BLaER1 (cell line): ENCODE data around the gene CREBZF.

Experiments
- H3K27ac ChIP-seq: shearing (Covaris generic); formaldehyde crosslinking; 2 replicates; pipeline ENCODE4 v1.8.1; 2022
- H3K27me3 ChIP-seq: shearing (Covaris generic); formaldehyde crosslinking; 2 replicates; pipeline ENCODE4 v1.8.1; 2022
- H3K36me3 ChIP-seq: shearing (Covaris generic); formaldehyde crosslinking; 2 replicates; pipeline ENCODE4 v1.8.1; 2022
- H3K4me1 ChIP-seq: shearing (Covaris generic); formaldehyde crosslinking; 2 replicates; pipeline ENCODE4 v1.8.1; 2022
- H3K4me2 ChIP-seq: shearing (Covaris generic); formaldehyde crosslinking; 2 replicates; pipeline ENCODE4 v1.8.1; 2022
- H3K4me3 ChIP-seq: shearing (Covaris generic); formaldehyde crosslinking; 2 replicates; pipeline ENCODE4 v1.8.1; 2022
- H3K9ac ChIP-seq: shearing (Covaris generic); formaldehyde crosslinking; 2 replicates; pipeline ENCODE4 v1.8.1; 2022
- H3K9me3 ChIP-seq: shearing (Covaris generic); formaldehyde crosslinking; 2 replicates; pipeline ENCODE4 v1.8.1; 2022
- H4K20me1 ChIP-seq: shearing (Covaris generic); formaldehyde crosslinking; 2 replicates; pipeline ENCODE4 v1.8.1; 2022
- Cebpa-rat ChIP-seq: shearing (Covaris generic); IDR thresholded peaks from 2 replicates; pipeline ENCODE4 v1.8.1; 2022

CREBZF gene

GRCh38 chr11:85664615-85665481 is at the start of gene CREBZF:
Gene CREBZF, minus strand, starts transcription at chr11:85665129. Its CDS starts 254 bp downstream, at chr11:85664875.
- no peaks in the 10 kb centered on the region for H3K27me3 ChIP-seq
- H3K27ac ChIP-seq = peak within 1 kb of the TSS; percentile 99
- H3K4me2 ChIP-seq = peak within 1 kb of the TSS; percentile 95
- H3K4me3 ChIP-seq = peak within 1 kb of the TSS; percentile 90
- no peak for TF ChIP-seq Cebpa-rat
- peak within 1 kb of the TSS; percentile 98 for H3K9ac ChIP-seq
- peaks cover 49% of the 10 kb centered on the region for H4K20me1 ChIP-seq
- peaks cover 13% of the 10 kb centered on the region for H3K36me3 ChIP-seq
- H3K9me3 ChIP-seq = no peaks in the 10 kb centered on the region
- peaks cover 36% of the 10 kb centered on the region for H3K4me1 ChIP-seq

- no peak for TF ChIP-seq Cebpa-rat
- H3K9me3 ChIP-seq = no peaks in the 10 kb centered on the region
- no peaks in the 10 kb centered on the region for H3K27me3 ChIP-seq
- no peak overlapping the region for H3K4me3 ChIP-seq
- H4K20me1 ChIP-seq = no peaks in the 10 kb centered on the region
- H3K9ac ChIP-seq = no peak overlapping the region
- H3K36me3 ChIP-seq = no peaks in the 10 kb centered on the region
- H3K4me1 ChIP-seq = no peaks in the 10 kb centered on the region
- H3K4me2 ChIP-seq = no peak overlapping the region
- no peak overlapping the region for H3K27ac ChIP-seq
These were observed 48.0 kb upstream of the CREBZF start for GRCh38 chr11:85712953-85713352.

DNA sequence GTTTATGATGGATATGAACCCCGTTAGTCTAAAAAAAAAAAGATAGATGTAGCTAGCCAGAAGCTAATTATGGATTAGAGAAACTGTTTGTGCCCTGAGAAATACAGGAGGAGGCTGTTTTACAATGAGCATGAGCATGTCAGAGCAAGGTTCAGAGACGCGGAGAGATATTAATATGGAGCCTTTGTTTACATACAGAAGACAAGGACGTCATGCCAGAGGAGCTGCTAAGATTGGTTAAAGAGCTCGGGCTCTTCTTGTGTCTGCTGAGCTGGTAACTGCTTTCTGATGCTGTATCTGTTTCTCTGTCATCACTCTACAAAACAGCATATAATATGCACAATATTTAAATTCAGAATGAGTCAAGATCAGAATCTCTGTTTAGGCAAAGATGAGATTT is 46.0 kb upstream of the CREBZF start:
- Histone ChIP-seq H3K27ac (no peak overlapping the region), H3K4me2 (no peak overlapping the region), H3K9me3 (no peaks in the 10 kb centered on the region), H4K20me1 (no peaks in the 10 kb centered on the region), H3K36me3 (no peaks in the 10 kb centered on the region), H3K4me1 (no peaks in the 10 kb centered on the region), H3K27me3 (no peaks in the 10 kb centered on the region), H3K9ac (no peak overlapping the region), H3K4me3 (no peak overlapping the region)
- TF ChIP-seq Cebpa-rat = no peak

- no peak overlapping the region for H3K4me2 ChIP-seq
These were observed 45.2 kb upstream of the CREBZF start for GRCh38 chr11:85709941-85710702.

DNA sequence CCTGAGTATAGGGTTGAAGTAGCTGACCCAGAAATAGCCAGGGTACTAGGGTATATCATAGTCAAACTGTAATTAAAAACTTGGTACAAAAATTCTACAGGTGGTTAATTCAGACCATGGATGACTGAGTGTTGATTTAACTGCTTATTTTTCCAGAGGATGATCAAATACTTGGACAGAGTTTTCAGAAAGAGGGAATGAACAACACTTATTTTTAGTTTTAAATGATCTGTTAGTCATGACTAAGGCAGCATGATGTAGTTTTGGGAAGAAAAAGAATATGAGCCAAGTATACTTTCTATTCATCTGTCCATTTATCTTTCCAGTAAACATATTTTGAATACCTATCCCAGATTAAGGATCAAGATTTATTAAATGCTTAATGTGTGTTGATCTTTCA is 40.9 kb upstream of the CREBZF start:
- Histone ChIP-seq H3K9me3 (no peaks in the 10 kb centered on the region), H4K20me1 (no peaks in the 10 kb centered on the region), H3K4me1 (peaks cover 6% of the 10 kb centered on the region; the same call in 1 of the 2 replicates), H3K36me3 (no peaks in the 10 kb centered on the region), H3K9ac (no peak overlapping the region), H3K4me2 (no peak overlapping the region), H3K27ac (no peak overlapping the region), H3K4me3 (no peak overlapping the region), H3K27me3 (no peaks in the 10 kb centered on the region)
- TF ChIP-seq Cebpa-rat = no peak

More at GRCh38 chr11:85709941-85710702, 45.2 kb upstream of the CREBZF start:
- Histone ChIP-seq H3K9ac (no peak overlapping the region), H3K9me3 (no peaks in the 10 kb centered on the region), H3K36me3 (no peaks in the 10 kb centered on the region), H4K20me1 (no peaks in the 10 kb centered on the region), H3K27ac (no peak overlapping the region), H3K4me1 (no peaks in the 10 kb centered on the region), H3K27me3 (no peaks in the 10 kb centered on the region), H3K4me3 (no peak overlapping the region)
- TF ChIP-seq Cebpa-rat = no peak

DNA sequence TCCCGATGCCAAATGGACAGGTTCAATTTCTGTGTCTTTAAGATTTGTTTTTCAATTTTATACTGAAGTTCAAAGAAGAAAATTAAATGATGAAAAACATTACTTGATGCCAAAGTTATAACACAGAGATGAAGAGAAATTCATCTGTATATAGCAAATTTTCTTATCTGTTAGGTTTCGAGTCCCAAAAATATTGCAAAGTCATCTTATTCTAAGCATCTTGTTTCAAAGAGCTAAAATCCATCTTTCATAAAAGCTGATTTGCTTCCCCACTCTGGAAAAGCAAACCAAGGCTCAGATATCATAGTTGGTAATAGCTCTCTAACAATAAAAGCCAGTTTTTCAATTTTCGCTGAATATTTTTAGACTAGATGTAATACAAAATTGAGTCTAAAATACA is 40.0 kb upstream of the CREBZF start:
- no peak overlapping the region for H3K4me3 ChIP-seq
- no peak overlapping the region for H3K27ac ChIP-seq
- H3K9ac ChIP-seq = no peak overlapping the region
- no peaks in the 10 kb centered on the region for H4K20me1 ChIP-seq
- no peaks in the 10 kb centered on the region for H3K27me3 ChIP-seq
- H3K9me3 ChIP-seq = no peaks in the 10 kb centered on the region
- no peaks in the 10 kb centered on the region for H3K36me3 ChIP-seq
- peaks cover 6% of the 10 kb centered on the region; the same call in 1 of the 2 replicates for H3K4me1 ChIP-seq
- no peak overlapping the region for H3K4me2 ChIP-seq
- TF ChIP-seq Cebpa-rat = no peak

- H3K9me3 ChIP-seq = no peaks in the 10 kb centered on the region
- H3K27ac ChIP-seq = no peak overlapping the region
- H3K4me3 ChIP-seq = no peak overlapping the region
- H4K20me1 ChIP-seq = no peaks in the 10 kb centered on the region
- H3K4me1 ChIP-seq = peaks cover 6% of the 10 kb centered on the region; the same call in 1 of the 2 replicates
- no peak for TF ChIP-seq Cebpa-rat
- no peak overlapping the region for H3K4me2 ChIP-seq
- no peaks in the 10 kb centered on the region for H3K27me3 ChIP-seq
- H3K36me3 ChIP-seq = no peaks in the 10 kb centered on the region
- H3K9ac ChIP-seq = no peak overlapping the region
These were observed 35.2 kb upstream of the CREBZF start for GRCh38 chr11:85699957-85700741.

- no peaks in the 10 kb centered on the region for H4K20me1 ChIP-seq
- H3K9ac ChIP-seq = no peak overlapping the region
- TF ChIP-seq Cebpa-rat = no peak
- H3K4me3 ChIP-seq = no peak overlapping the region
- no peaks in the 10 kb centered on the region for H3K36me3 ChIP-seq
- no peak overlapping the region for H3K4me2 ChIP-seq
- no peaks in the 10 kb centered on the region for H3K9me3 ChIP-seq
- peaks cover under 1% of the 10 kb centered on the region; the same call in 1 of the 2 replicates for H3K4me1 ChIP-seq
- H3K27me3 ChIP-seq = no peaks in the 10 kb centered on the region
- H3K27ac ChIP-seq = no peak overlapping the region
These were observed 33.3 kb upstream of the CREBZF start for GRCh38 chr11:85698195-85698594.

GRCh38 chr11:85697747-85698146 is 32.8 kb upstream of the CREBZF start:
- Histone ChIP-seq H3K36me3 (no peaks in the 10 kb centered on the region), H3K4me3 (no peak overlapping the region), H3K4me2 (no peak overlapping the region), H3K27me3 (no peaks in the 10 kb centered on the region), H4K20me1 (no peaks in the 10 kb centered on the region), H3K4me1 (no peaks in the 10 kb centered on the region), H3K27ac (no peak overlapping the region), H3K9ac (no peak overlapping the region), H3K9me3 (no peaks in the 10 kb centered on the region)
- TF ChIP-seq Cebpa-rat = no peak
